Uterus (tissue), 2 donors: ENCODE results near the gene KCND3.

Experiments used
- POLR2A ChIP-seq, 2 donors: fragments of 450-650 bp; IDR thresholded peaks; one replicate each; pipeline ENCODE4 v1.6.1; 2016; ENCODE audit warnings: antibody characterized with exemption in 2 of 2, mild to moderate bottlenecking in 1 of 2, moderate library complexity in 1 of 2
- TF ChIP-seq, protein P1 (sequence below), 4 experiments: fragments of 200-600 bp in 2 of 4; fragments of 450-650 bp in 2 of 4; sonication (generic) in 2 of 4; IDR thresholded peaks; one replicate each; pipeline ENCODE4 v1.5.1; 2016 to 2019; ENCODE audit warnings: antibody characterized with exemption in 4 of 4, mild to moderate bottlenecking in 2 of 4, moderate library complexity in 1 of 4

DNA sequence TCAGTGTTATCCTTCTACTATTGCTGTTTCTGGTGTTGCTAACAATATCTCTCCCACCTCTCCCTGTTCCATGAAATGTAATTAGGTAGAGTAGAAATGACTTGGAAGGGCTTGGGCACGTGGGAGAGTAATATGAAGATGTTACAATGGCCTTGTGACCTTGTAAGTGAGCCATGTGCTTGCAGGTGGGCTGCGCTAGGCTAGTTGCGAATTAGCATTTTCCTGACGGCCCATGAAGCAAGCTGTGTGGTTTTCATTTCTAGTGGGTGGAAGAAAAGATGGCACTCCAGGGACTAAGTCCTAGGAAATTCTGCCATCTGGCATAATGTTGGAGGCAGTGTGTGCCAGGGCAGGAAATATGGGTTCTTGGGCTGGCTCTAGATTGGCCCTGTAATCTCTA is 241.5 kb downstream of the KCND3 start:
- TF ChIP-seq, protein P1, sequence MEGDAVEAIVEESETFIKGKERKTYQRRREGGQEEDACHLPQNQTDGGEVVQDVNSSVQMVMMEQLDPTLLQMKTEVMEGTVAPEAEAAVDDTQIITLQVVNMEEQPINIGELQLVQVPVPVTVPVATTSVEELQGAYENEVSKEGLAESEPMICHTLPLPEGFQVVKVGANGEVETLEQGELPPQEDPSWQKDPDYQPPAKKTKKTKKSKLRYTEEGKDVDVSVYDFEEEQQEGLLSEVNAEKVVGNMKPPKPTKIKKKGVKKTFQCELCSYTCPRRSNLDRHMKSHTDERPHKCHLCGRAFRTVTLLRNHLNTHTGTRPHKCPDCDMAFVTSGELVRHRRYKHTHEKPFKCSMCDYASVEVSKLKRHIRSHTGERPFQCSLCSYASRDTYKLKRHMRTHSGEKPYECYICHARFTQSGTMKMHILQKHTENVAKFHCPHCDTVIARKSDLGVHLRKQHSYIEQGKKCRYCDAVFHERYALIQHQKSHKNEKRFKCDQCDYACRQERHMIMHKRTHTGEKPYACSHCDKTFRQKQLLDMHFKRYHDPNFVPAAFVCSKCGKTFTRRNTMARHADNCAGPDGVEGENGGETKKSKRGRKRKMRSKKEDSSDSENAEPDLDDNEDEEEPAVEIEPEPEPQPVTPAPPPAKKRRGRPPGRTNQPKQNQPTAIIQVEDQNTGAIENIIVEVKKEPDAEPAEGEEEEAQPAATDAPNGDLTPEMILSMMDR (IDR thresholded peaks at IDR 0.05): no peak
- no peak for TF ChIP-seq POLR2A (IDR thresholded peaks at IDR 0.05)
